HPDE6-E6E7 (cell line): ENCODE measurements around the gene DSCAML1.

ENCODE experiments used
- DNase-seq: peaks from one replicate; pipeline ENCODE4 v3.0.0; 2011; ENCODE audit warnings: missing footprints; ENCODE audit errors: extremely low spot score

DSCAML1 gene

DNA sequence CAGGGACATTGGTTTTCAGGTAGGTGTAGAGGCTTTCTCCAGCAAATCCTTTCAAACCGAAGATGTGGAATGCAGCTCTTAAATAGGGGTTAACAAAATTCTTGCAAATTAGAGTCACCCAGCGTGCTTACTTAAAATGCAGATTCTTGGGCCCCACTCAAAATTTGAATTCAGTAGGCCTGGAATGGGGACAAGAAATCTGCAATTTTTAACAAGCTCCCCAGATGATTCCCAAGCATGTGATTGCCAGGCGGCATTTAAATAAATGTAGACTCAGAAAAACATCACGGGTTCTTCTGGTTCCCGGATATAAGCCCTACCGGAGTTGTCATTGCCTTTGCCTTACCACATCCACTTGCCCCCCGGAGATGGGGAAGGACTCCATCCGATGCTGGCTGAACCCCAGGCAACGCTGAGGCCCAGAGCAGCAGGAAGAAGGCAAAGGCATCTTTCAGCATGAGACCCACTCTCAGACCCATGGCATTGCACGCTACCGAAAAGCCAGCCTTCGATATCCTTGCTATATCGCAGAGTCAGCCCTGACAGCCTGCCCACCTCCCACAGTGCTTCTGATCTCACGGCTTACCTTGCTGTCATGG, 134.2 kb downstream of the DSCAML1 start:
- no peak for DNase-seq

DNA sequence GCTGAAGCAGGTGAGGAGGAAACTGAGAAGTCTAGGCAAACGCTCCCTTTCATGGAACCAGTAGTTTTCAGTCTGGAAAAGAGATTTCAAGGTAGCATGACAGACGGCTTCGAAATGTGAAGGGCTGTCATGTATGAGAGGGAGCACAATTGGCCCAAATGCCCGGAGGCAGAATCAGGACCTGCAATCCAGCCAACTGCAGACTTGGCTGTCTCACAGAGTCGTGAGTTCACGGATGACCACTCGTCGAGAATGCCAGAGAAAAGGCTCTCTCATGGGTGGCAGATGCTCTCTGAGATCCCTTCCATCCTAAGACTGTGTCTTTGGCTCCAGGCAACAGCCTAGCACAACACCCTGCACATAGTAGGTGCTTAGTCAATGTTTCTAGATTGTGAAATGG, 134.8 kb downstream of the DSCAML1 start:
- no peak for DNase-seq

DNA sequence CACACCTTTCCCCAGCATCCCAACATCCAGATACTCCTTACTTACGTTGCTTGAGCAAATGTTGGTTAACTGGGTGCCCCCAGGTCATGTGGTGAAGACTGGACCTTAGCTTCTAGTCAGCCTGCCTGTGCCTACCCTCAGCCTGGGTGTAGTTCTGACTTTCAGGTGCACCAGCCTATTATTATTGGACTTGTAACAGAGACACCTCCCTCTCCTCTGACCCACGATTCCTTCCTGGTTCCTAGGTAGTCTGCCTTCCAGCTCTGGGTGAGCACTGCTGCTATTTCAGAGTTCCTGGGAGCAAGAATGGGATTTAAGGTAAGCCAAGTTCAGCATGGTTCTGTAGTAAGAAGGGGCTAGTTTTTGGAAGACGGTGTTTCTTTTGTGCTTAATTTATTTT, 138.2 kb downstream of the DSCAML1 start:
- no peak for DNase-seq

DNA sequence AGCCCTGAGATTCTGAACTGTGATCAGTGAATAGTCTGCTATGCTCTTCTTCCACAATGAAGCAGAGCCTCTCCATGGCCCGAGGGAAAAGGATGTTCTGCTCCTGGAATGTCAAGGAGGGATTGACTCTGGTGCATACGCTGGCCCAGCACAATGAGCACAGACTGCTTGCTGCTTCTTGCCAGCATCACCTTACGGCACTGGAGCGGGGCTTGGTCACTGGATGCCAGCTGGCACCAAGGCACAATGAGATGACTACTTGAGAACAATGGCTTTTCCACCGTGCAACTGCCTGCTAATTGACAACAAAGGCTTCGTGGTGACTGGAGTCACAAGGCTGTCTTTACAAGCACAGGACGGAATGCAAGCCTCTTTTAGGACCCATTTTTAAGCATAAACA, 139.2 kb downstream of the DSCAML1 start:
- DNase-seq: no peak

DNA sequence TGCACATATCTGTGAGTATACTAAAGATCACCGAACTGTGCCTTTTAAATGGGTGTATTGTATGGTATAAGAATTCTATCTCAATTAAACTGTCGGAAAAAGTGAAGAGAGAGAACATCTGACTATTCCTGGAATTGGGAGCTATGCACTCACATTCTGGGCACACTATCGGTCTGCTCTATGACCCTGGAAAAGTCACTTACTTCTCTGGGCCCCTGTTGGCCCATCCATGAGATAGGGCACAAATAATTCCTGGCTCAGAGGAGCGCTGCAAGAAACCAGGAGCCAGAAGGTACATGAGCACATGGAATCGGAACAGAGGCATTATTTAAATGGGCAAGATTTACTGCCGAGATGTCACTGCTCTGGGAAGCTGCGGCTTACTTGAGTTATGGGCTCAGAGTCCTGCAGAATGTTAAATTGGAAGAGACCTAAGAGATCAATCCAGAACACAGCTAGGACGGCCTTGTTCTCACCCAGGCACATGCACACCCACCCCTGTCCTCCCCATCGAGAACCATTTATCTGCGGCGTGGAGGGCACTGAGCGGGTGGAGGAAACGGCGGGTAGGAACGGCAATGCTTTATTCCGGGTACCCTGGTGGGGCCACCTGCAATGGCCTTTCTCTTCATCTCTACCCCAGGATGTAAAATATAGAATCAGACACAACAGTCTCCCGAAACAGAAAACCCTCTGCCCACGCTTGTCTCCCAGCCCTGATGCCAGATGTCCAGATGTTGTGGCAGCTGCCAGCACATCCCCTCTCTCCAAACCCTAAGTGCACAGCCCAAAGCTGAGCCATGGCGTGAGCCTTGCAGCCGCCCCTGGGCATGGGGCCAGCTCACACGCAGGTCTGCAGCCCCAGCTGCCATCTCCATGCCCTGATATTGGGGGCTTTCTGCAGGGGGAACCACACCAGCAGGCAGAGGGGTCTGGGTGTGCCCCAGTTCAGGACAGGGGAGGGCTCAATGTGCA, 142.4 kb downstream of the DSCAML1 start:
- no peak for DNase-seq

DNA sequence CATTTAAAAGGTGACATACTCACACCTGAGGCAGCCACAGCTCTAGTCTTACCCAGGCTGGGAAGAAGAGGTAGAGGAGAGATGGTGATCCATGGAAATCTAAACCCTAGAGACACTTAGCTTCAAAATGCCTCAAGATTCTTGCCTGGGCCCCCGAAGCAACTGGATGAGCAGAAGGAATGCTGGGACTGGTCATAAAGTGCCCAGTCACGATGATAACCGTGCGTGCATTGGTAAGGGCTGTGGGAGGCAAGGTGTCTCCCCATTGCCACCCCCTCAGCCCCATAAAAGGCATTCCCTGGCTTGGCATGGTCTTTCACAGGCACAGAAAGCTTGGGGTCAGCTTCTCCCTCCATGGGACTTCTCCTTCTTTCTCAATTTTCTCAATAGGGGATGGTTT, 144.5 kb downstream of the DSCAML1 start:
- no peak for DNase-seq

DNA sequence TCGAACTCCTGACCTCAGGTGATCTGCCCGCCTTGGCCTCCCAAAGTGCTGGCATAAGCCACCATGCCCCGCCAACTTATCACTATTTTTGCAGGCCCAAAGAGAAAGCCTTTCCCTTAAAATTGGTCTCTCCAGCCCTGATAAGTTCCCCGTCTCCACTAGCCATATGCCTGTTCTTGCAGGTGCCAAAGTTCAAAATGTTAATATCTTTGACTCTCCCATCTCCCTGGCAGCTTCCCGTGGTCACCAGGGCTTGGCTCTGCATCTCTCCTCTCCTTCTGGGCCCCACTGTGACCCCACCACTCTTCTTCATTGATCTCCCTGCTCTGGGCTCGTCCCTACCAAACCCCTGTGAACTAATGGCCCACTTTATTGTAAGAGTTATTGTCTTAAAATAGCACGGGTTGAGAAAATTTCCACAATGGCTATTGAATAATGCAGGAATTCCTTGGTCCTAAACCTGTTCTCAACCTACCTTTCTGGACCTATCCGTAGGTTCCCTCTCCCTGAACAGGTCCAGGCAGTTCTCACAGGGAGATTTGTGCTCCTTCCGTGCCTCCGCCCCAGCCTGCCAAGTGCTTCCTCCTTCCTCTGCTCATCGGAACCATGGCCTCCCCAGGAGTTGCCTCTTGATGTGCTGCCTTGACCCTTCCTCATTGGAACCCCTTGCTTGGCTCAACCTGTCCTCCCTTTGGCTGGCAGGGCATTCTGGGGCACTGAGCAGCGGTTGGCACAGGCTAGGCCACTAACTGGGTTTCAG, 147.5 kb downstream of the DSCAML1 start:
- DNase-seq: no peak

DNA sequence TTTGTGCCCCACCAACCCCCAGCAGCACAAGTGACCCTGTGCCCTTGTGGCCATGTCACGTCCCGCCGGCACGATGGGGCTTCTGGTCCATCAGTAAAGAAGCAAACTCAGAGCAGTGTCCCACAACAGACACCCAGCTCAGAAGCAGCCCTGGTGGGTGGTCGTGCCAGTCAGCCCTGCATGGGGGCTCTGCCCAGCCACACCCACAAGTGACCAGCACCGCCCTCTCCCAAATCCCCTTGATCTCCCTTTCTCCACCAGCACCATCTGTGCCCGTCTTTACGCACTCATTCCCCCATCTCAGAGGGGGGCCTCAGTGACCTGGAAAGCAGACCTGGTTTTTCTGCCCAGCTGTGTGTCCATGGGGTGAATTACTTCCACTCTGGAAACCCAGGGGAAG, 149.1 kb downstream of the DSCAML1 start:
- no peak for DNase-seq

DNA sequence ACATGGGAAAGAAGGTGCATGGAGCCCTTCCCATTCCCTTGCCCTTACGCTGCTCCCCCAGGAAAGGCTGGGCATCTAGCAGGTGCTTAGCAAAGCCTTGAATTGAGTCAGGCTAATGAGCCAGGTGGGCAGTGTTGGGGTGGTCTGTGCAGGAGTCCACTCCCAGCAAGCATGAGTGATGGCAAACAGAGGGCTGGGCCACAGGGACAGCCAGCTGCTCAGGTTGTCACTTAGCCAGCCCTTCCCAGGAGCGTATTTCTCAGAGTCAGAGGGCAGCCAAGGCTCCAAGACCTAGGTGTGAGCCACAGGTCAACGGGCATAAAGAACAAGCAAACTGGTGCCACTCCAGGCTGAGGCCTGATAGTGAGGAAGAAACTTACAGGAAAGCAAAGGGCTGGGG, 149.8 kb downstream of the DSCAML1 start:
- no peak for DNase-seq

DNA sequence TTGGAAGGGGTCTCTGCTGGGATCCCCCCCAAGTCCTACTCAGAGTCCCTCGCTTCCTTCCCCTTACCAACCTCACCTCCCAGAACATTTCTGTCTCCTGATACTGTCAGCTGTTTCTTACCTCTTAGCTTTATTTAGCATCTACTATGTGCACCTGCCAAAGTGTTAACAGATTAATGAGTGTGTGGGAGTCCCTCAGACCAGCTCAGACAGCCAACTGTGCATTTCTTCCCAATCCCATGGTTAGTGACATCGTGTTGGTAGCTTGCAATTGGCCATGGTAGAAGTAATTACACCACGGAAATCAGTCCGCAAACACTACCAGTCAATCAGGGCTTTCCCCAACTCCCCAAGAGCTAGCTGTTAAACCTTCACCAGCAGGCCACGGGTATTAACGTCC, 150.6 kb downstream of the DSCAML1 start:
- no peak for DNase-seq

DNA sequence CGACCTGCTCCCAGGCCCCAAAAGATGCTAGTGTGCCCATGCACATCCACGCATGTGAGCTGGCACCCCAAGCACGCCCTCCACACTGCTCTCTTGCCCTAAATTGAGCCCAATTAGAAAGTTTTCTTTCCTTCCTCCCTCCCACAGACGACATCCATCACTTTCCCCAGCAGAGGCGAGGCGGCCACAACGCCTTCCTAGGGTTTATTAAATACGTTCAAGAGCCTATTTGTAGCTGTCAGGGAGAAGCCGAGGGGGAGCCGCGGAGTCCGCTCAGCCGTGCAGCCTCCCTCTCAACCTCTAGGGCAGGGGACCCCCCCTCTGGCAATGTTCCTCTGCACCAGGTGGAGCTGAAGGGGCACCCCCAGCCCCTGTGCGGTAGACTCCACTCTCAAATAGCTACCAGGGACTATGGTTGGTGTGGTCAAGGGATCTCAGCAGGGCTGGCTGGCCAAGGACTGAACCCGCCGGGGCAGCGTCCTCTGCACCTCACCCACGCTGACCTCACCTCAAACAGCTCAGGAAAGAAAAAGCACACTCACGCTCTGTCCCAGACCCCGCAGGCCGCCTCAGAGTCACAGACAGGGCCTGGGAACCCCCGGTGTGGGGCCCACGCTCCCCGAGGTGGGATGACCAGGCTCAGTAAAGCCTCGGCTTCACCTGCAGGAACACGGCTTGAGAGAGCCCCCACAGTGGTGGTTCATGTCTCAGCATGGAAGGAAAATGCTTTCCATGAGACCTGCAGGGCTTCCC, 152.4 kb downstream of the DSCAML1 start:
- no peak for DNase-seq

DNA sequence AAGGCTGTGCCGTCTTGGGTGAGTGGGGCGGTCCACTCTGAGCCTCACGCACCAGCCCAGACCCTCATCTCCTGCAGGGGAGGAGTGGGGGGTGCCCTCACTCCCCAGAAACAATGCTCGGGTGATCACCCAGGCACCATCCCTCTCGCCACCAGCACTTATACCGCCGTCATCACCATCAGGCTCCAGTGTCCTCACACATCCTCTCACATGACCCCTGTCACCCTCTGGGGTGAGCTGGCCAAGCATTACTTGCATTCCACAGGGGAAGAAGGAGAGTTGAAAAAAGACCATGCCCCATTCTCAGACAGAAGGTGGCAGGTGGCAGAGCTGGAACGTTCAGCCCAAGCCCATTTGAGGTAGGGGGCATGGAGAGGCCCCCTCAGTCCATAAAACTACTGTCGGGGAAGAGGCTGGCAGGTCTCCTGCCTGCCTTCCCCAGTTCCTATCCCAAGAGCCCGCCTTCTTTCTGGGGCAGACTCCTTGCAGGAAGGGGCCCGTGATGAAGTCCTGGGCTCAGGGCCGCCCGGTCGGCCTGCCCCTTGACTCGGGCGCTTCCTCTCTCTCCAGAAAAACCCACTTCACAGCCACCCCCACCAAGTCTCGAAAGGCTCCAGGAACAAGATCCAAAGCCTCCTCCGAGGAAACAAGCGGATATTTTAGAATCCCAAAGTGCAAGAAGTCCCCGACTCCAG, 153.3 kb downstream of the DSCAML1 start:
- no peak for DNase-seq

DNA sequence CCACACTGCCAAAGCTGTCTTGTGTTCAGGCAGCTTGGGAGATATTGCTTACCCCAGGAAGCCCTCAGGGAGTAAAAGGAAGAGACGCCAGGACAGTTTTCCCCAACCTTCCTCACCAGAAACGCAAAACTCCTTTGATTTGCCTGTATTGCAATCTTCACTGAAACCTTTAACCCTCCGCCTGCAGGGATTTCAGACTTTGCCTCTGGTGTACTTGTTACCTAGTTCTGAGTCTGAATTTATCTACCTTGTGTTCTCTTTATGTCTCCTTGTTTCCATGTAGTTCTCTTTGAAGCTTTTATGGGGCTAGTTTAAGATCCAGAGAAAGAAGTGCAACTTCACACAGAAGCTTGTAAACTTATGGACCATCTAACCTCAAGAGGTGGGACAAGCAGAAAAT, 154.2 kb downstream of the DSCAML1 start:
- no peak for DNase-seq

DNA sequence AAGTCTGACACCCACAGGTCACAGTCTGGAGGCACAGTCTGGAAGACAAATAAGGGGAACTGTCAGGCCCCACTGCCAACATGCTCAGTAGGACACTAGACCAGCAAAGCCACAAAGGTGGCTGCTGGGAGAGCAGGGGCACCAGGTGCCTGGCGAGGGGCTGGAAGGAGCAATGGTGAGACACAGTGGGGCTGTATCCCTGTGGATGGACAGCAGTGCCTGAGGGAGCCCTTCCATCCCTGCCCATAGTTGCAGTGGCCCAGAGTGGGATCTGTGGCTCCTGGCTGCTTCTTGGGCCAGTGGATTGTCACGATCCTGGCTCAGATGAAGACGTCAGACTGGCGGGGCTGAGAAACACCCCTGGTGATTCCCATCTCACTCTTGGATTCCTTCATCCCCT, 154.6 kb downstream of the DSCAML1 start:
- no peak for DNase-seq

DNA sequence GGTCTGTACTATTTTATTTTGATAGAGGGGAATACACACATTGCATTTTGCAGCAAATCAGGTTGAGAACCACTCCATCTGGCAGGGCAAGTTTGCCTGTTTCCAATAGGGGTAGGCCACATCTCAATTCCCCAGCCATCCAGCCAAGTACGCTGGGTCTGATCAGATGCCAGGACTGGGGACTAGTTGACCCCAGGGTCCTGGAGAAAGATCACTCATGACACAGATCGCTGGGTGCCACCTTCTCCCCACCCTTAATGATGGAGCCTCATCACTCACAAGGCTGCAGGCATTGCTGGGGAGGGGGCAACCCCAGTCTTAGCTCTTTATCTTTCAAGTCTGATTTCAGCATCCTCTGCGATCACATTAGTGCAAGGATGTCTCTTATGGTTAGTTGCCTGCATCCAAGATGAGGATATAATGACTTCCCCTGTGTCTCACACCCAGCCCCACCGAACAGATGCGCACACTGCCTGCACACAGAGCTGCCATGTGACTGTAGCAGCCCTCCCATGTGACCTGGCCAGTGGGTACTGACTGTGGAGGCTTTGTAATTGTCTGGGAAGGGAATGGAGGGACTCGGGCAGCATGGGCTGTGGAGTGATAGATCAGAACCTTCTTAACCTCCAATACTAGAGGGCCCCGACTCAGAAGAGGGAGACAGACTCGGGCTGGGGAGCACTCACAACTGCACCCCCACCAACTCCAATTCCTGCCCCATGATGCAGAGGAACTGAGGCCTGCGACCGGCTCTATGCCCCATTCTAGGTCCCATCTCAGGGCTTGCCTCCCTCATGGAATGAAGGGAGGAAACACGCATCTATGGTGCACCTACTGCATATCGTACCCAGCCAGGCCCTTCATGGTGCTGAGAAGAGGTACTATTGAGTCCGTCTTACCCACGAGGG, 155.8 kb downstream of the DSCAML1 start:
- DNase-seq: no peak

DNA sequence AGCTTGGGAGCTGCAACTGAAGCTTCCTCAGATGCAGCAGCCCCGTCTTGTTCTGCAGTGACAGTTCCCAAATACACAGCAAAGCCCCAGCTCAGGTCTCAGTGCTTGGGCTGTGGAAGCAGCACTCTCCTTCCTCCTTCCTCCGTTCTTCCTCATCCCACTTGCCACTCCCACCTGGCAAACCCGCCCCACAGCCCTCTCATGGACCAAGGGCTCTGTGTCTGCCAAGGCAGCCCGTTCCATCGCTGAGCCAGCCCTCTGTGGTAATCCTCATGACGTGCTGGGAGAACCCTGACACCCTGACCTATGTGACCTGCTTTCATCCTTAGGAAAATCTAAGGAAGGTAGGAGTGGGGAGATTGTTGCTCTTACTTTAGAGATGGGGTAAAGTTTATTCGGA, 157.0 kb downstream of the DSCAML1 start:
- no peak for DNase-seq

DNA sequence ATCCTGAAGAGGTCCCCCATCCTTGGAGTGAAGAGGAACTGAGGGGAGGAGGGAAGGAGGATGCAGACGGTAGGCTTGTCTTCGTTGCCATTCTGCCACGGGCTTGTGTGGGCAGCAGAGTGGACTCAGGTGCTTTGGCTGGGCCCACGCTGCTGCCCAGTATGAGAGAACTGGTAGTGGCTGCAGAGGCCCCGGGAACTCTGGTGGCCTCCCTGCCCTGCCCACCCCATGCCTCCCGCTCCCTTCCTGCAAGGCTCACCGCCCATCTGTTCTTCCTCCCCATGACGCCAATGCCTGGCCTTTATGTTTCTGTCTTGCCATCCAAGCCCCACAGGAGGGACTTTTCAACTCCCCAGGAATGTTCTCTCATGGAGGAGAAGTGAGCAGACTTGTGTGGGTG, 157.4 kb downstream of the DSCAML1 start:
- no peak for DNase-seq

DNA sequence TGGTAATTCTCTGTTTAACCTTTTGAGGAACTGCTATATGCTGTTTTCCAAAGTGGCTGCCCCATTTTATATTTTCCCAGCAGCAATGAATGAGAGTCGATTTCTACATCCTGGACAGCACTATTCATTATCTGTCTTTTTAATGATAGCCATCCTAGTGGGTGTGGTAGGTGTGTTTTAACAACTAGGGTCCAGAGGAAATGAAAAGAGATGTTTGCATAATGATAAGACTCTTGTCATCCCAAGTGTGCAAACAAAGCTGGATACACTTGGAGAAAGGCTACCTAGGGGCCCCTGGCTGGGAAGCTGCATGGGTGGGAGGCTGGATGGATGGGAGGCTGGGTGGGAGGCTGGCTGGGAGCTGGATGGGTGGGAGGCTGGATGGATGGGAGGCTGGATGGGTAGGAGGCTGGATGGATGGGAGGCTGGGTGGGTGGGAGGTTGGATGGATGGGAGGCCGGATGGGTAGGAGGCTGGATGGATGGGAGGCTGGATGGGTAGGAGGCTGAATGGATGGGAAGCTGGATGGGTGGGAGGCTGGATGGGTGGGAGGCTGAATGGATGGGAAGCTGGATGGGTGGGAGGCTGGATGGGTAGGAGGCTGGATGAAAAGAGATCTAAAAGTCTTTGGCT, 158.0 kb downstream of the DSCAML1 start:
- DNase-seq: no peak

DNA sequence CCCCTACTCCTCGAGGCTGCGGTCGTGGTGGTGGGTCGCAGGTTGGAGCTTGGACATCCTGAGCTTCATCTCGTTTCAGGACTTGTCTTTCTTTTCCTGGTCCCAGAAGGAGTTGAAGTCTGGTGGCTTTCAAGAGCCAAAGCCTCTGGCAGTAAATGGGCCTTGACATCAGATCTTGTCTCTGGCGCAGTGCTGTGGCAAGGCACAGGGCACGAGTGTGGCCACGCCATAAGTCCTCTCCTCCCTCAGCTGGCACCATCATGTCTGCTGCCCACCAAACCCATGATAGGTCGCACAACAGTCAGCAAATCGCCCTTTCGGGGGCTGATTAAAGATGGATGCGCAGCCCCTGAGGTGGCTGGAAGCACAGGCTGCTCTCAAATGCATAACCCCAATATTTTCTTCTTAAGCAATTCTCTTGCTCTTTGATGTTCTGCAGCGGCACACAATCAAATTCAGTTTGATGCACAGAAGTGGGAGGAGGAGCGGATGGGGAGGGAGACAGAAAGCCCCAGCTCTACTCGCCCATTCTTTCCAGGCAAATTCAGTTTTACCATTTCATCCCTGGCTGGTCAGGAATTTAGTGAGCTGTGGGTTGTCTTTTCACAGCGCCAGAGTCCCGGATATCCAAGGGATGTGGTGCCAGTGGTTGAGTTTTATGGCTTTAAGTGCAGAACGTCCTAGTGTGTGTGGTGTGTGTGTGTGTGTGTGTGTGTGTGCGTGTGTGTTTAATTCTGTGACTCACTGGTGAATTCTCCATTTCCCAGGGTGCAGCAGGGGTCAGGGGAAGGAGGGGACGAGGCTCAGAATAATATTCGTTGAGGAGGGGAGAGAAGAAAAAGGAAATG, 162.0 kb downstream of the DSCAML1 start:
- DNase-seq: no peak
